Small intestine (tissue), 7 donors: ENCODE results near the gene CELF2. TPM values are rescaled to one million over a fixed set of nuclear protein-coding genes. Genes with fewer than 3 reads are reported as not detected.

ENCODE experiments used
- DNase-seq, 2 donors: peaks; one replicate each; pipeline versions ENCODE4 v3.0.0 to v3.0.0-alpha.2; 2013
- FAIRE-seq: peaks from 2 replicates; lab custom pipeline; 2012; peaks lifted over from hg19 to GRCh38; lab: Jason Lieb, UNC
- H3K27ac ChIP-seq, 3 donors: one replicate each; pipeline ENCODE4 v1.5.1; 2013; ENCODE audit warnings: low read length in 2 of 3, mild to moderate bottlenecking in 2 of 3, control low read depth in 1 of 3, inconsistent platforms in 1 of 3, low read depth in 1 of 3, moderate library complexity in 1 of 3
- H3K27me3 ChIP-seq, 3 donors: one replicate each; pipeline ENCODE4 v1.6.1; 2013; ENCODE audit warnings: low read length in 3 of 3, inconsistent platforms in 1 of 3; ENCODE audit not compliant: control insufficient read depth in 3 of 3, insufficient read depth in 3 of 3
- H3K36me3 ChIP-seq, 3 donors: one replicate each; pipeline ENCODE4 v1.6.1; 2013; ENCODE audit warnings: low read length in 3 of 3, inconsistent platforms in 1 of 3, low read depth in 1 of 3, mild to moderate bottlenecking in 1 of 3, moderate library complexity in 1 of 3; ENCODE audit not compliant: control insufficient read depth in 3 of 3, insufficient read depth in 2 of 3
- H3K4me1 ChIP-seq, 3 donors: one replicate each; pipeline ENCODE4 v1.6.1; 2013; ENCODE audit warnings: low read length in 2 of 3, inconsistent platforms in 1 of 3, low read depth in 1 of 3, mild to moderate bottlenecking in 1 of 3, moderate library complexity in 1 of 3; ENCODE audit not compliant: control insufficient read depth in 3 of 3, insufficient read depth in 2 of 3
- H3K4me3 ChIP-seq, 3 donors: one replicate each; pipeline ENCODE4 v1.5.1; 2013; ENCODE audit warnings: low read length in 3 of 3, control low read depth in 1 of 3, inconsistent platforms in 1 of 3, low read depth in 1 of 3, mild to moderate bottlenecking in 1 of 3, moderate library complexity in 1 of 3
- H3K9me3 ChIP-seq, 2 donors: one replicate each; pipeline ENCODE4 v1.6.1; 2013; ENCODE audit warnings: low read depth in 1 of 2, low read length in 1 of 2; ENCODE audit not compliant: control insufficient read depth in 2 of 2, insufficient read depth in 1 of 2
- WGBS, 3 donors: extraction: QIAGEN DNeasy Blood & Tissue Kit; methylation state at CpG; one replicate each; pipeline ENCODE4 v1.1.7; 2013; 5-methylcytosine and 5-hydroxymethylcytosine counted together
- polyA plus RNA-seq, 4 donors: library from polyadenylated mRNA; stranded (reverse) in 3 of 4; unstranded in 1 of 4; fragments of 200-250 nt in 3 of 4; fragments of 120-200 nt in 1 of 4; gene quantifications; one replicate each; pipeline versions ENCODE4 v1.2.1 to v1.2.3, GENCODE V29; 2013
- donor health status: healthy with polysubstance abuse.
- donor health status: control.
- donor health status: control.
- donor health status: Bipolar disorder and iron deficiency.
- donor health status: healthy.

Gene CELF2
- polyA plus RNA-seq, 4 donors: 1.8 to 11.6 (median 6.1) TPM

DNA sequence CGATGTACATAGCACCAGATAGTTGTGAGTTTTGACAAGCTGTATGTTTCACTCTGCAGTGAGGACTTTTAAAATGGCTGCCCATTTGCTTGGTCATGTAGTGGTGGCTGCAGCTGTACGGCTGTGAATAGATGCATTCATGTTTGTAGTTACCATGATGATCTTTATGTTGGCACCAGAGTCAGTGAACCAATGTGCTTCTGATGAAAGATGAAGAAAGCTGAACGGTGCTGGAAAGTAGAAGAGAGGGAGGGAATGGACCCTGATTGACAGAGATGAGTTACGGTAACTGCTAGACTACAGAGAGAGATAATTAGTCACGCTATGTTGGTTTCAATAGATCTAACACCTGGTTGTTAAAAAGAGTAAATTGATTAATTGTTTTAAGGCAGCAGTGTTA is 256.8 kb downstream of the CELF2 start:
- FAIRE-seq: no peak

GRCh38 chr10:11275651-11276050 is 258.0 kb downstream of the CELF2 start:
- no peak overlapping the region for H3K4me3 ChIP-seq
- FAIRE-seq (no peak), DNase-seq (no peak)
- H3K27ac ChIP-seq: no peak overlapping the region
- no peaks in the 10 kb centered on the region for H3K9me3 ChIP-seq
- peaks cover 0 to 4% (median 0%) of the 10 kb centered on the region in 3 donors for H3K36me3 ChIP-seq
- H3K27me3 ChIP-seq: no peaks in the 10 kb centered on the region
- WGBS, 3 donors: 87 to 92% (median 89%) methylated on average over 12 of the region's 12 CpGs
- no peaks in the 10 kb centered on the region for H3K4me1 ChIP-seq

More for the DNA sequence above, 256.8 kb downstream of the CELF2 start:
- Histone ChIP-seq H3K27ac (no peak overlapping the region), H3K36me3 (peaks cover 0 to 4% (median 0%) of the 10 kb centered on the region in 3 donors), H3K9me3 (no peaks in the 10 kb centered on the region), H3K4me3 (no peak overlapping the region), H3K27me3 (no peaks in the 10 kb centered on the region), H3K4me1 (no peaks in the 10 kb centered on the region)
- no peak for DNase-seq
- 91 to 97% (median 93%) methylated on average over 5 of the region's 5 CpGs for WGBS, 3 donors

GRCh38 chr10:11276449-11276990 is 258.8 kb downstream of the CELF2 start:
- no peak for FAIRE-seq
- no peaks in the 10 kb centered on the region for H3K4me1 ChIP-seq
- H3K36me3 ChIP-seq: no peaks in the 10 kb centered on the region
- no peaks in the 10 kb centered on the region for H3K27me3 ChIP-seq
- H3K27ac ChIP-seq: no peak overlapping the region
- H3K4me3 ChIP-seq: no peak overlapping the region
- H3K9me3 ChIP-seq: no peaks in the 10 kb centered on the region
- 84 to 91% (median 89%) methylated on average over 10 of the region's 10 CpGs for WGBS, 3 donors
- DNase-seq: no peak

DNA sequence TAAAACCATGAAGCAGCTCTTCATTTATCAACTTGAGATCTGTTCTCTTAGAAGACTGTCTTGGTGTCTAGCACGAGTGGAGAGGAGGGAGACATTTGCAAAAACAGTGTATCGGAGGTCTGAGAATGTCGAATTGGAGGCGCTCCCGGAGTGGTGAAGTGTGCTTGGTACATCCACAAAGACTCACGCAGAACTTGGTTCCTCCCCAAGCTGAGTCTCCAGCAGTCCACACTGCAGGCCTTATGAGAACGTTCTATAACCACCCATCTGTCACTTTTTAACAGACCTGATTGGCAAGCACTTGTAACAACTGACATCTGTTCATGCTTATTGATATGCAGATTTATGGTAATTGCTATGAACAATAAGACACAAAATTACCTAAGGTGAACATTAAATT is 261.6 kb downstream of the CELF2 start:
- DNase-seq: no peak
- Histone ChIP-seq H3K36me3 (peaks cover 0 to 3% (median 0%) of the 10 kb centered on the region in 3 donors), H3K27me3 (no peaks in the 10 kb centered on the region), H3K4me3 (no peak overlapping the region), H3K27ac (no peak overlapping the region), H3K4me1 (no peaks in the 10 kb centered on the region), H3K9me3 (no peaks in the 10 kb centered on the region)
- WGBS, 3 donors: 88 to 94% (median 93%) methylated on average over 7 of the region's 7 CpGs
- no peak for FAIRE-seq

DNA sequence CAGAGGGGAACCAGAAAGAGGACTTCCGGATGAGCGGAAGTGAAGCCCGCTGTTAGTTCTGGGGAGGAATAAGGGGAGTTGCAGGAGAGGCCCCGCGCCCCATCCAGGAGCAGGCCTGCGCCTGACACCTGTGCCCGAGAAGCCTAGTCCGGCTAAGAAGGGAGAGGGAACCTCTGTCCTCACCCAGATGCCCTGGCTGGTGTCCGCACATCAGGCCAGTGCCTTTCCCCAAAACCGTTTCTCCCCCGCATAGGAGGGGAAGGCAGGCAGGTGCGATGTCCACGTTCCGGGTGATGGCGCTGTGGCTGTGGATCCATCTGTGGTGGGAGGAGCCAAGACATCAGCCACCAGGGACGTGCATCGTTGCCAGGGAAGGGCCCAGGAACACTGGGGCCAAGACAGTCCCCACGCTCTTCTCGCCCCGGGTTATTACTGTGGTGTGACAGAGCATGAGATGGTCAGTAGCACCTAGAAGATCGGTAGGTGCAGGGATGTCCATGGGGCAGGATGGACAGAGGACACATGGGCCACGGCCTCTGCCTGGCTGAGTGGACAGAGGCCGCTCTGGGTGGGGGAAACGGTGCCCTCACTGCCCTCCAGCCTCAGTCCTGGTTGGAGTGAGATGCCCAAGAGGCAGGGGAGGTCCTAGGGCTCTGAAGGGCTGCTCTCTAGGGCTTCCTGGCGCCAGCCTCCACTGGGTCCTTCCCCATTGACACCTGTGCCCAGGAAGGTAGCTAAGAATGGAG is 262.7 kb downstream of the CELF2 start:
- peaks cover 0 to 3% (median 0%) of the 10 kb centered on the region in 3 donors for H3K36me3 ChIP-seq
- H3K27me3 ChIP-seq: no peaks in the 10 kb centered on the region
- WGBS, 3 donors: 95 to 98% (median 97%) methylated on average over 25 of the region's 25 CpGs
- H3K27ac ChIP-seq: no peak overlapping the region
- no peaks in the 10 kb centered on the region for H3K4me1 ChIP-seq
- no peaks in the 10 kb centered on the region for H3K9me3 ChIP-seq
- DNase-seq (no peak), FAIRE-seq (no peak)
- H3K4me3 ChIP-seq: no peak overlapping the region

DNA sequence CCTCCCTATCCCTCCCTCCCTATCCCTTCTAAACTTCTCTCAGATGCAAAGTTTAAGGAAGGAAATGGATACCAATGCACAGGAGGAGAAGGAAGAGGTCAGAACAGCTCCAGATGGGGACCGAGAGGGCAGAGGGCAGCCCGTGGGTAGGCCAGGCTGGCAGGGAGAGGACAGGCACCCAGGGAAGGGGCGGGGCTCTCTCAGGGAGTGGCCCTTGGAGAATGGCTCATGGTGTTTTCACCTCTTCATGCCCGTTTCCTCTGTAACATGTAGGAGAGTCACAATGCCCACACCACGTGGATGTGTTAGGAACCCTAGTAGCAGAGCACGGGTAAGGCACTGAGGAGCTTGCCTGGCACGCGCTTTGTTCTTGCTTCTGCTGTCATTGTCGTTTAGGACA is 264.5 kb downstream of the CELF2 start:
- WGBS, 3 donors: 84 to 86% (median 86%) methylated on average over 9 of the region's 9 CpGs
- peaks cover 0 to 3% (median 0%) of the 10 kb centered on the region in 3 donors for H3K36me3 ChIP-seq
- no peaks in the 10 kb centered on the region for H3K9me3 ChIP-seq
- H3K27me3 ChIP-seq: no peaks in the 10 kb centered on the region
- H3K27ac ChIP-seq: no peak overlapping the region
- no peak overlapping the region for H3K4me3 ChIP-seq
- DNase-seq: no peak
- FAIRE-seq: no peak
- no peaks in the 10 kb centered on the region for H3K4me1 ChIP-seq

DNA sequence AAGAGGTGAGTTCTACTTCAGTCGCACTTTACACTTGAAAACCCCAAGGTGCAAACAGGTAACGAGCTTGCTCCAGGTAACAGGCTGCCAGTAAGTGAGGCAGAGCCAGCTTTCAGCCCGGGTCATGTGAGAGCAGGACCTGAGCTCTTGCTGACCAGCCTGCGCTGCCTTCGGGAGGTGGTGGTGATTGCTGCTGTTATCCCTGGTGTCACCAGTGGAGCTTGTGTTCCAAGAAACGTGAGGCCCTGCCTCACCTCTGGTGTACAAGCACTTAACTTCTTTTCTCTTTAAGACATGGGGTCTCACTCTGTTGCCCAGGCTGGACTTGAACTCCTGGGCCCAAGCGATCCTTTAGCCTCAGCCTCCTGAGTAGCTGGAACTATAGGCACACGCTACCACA is 265.0 kb downstream of the CELF2 start:
- FAIRE-seq (no peak), DNase-seq (no peak)
- Histone ChIP-seq H3K36me3 (peaks cover 0 to 3% (median 0%) of the 10 kb centered on the region in 3 donors), H3K27ac (no peak overlapping the region), H3K4me3 (no peak overlapping the region), H3K4me1 (no peaks in the 10 kb centered on the region), H3K9me3 (no peaks in the 10 kb centered on the region), H3K27me3 (no peaks in the 10 kb centered on the region)
- 93 to 98% (median 97%) methylated on average over 8 of the region's 8 CpGs for WGBS, 3 donors

GRCh38 chr10:11284291-11285085 is 266.8 kb downstream of the CELF2 start:
- Histone ChIP-seq H3K27me3 (no peaks in the 10 kb centered on the region), H3K27ac (no peak overlapping the region), H3K4me3 (no peak overlapping the region), H3K9me3 (no peaks in the 10 kb centered on the region), H3K36me3 (peaks cover 0 to 9% (median 0%) of the 10 kb centered on the region in 3 donors), H3K4me1 (no peaks in the 10 kb centered on the region)
- 95 to 96% (median 96%) methylated on average over 6 of the region's 7 CpGs for WGBS, 3 donors
- FAIRE-seq: no peak
- no peak for DNase-seq
